Cardiac ventricle fibroblast (primary cell): ENCODE data around the gene IDI2. TPM values are rescaled to one million over a fixed set of nuclear protein-coding genes. Genes with fewer than 3 reads are reported as not detected.

Experiments used
- total RNA-seq: library from RNA; depleted of rRNA; stranded (reverse); fragments of >200 nt; gene quantifications from 2 replicates; pipeline ENCODE4 v1.2.3, GENCODE V29; 2015

Gene IDI2
- not detected in 2 replicates for total RNA-seq

GRCh38 chr10:1025683-1026082 lies at the start of gene IDI2:
IDI2 (minus strand) TSS chr10:1025859; CDS start chr10:1024723, 1,136 bp downstream.

DNA sequence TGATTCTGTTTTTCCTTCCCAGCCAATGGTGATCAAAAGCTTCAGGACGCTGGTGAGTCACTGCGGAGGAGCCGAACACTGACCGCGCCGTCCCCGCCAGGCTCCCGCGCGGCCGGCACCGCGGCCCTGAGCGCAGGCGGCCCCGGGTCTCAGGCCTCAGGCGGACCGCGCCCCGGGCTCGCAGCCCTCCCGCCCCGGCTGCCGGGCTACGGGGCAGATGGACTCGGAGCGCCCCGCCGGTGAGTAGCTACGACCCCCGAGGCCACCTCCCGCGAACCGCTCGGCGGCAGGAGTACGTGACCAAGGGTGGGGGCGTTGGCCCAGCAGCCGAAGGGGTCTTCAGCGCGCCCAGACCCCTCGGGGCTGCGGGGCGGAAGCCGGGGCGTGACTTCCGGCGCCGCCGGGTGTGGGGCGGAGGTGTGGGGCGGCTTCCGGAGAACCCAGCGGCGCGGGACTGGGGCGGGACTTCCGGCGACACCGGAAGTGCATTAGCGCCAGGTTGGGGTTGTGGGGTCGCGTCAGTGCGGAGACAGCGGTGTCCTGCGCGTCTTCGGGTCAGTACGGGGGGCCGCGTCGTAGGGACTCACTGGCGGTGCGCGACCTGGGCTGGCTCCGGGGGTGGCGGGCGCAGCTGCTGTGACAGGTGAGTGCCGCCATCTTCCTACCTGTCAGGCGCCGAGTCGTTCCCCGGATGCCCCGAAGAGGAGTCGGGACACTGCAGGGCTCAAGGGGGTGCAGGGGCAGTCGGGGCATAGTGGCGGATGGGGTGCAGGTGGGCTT lies 30.9 kb upstream of the IDI2 start, which contains the start of gene WDR37:
TSS of gene WDR37 (plus strand) at position 60 of the 780 bp plus-strand sequence. CDS start 15,771 bp downstream, outside the sequence.

DNA sequence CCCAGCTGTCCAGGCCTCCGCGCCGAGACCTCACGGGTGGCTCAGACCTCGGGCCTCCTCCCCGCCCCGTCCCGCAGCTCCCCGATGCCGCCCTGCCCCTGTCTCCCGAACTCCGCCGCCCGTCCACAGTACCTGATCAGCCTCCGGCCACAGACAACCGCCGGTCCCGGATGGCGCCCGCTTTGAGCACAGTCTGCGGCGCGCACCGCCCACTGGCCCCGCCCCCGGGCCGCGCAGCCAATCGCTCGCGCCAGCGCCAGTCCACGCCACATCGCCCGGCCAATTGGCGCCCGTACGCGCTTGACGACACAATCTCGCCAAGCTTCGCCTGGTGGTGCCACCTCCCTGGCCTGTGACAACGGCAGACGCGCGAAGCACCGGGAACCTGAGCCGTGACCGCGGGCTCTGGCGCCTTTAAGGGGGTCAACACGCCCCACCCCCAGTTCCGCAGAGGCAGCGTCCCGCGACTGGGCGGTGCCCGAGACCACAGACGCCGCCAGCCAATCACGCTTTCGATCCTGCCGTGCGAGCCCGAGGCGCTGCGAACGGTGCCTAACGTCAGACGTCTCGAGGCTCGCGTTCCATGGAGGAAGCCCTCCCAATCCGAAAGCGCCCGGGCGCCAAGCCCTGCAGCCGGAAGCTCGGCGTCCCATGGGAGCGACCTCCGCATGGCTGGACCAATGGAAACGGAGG lies 23.2 kb upstream of the IDI2 start, which contains the start of gene IDI1:
TSS of gene IDI1 (minus strand) at position 388 of the 693 bp plus-strand sequence. CDS start at position 272, 116 bp downstream.

GRCh38 chr10:987870-988666 lies 37.6 kb downstream of the IDI2 start, which contains the start of gene GTPBP4:
GTPBP4 (plus strand) TSS chr10:988434; CDS start chr10:988480, 46 bp downstream.

Other genes starting within 250 kb of the IDI2 start
- gene LARP4B, start 94.2 kb downstream of the IDI2 start, total RNA-seq = 23.2 and 27.3 TPM in 2 replicates
- gene GTPBP4, start 37.4 kb downstream of the IDI2 start, total RNA-seq = 13.7 and 33.9 TPM in 2 replicates
- 33.1 and 38.3 TPM in 2 replicates for gene IDI1, start 23.3 kb upstream of the IDI2 start, total RNA-seq
- 12.0 and 15.5 TPM in 2 replicates for gene WDR37, start 30.5 kb upstream of the IDI2 start, total RNA-seq